PC-3 (cell line): Measurements from ENCODE around the gene ZFPL1. TPM values are rescaled to one million over a fixed set of nuclear protein-coding genes. Genes with fewer than 3 reads are reported as not detected.

Experiments
- ATAC-seq: fragments of 200-7000 bp; cut with Tn5 transposase; 2 replicates; pipeline ENCODE4 v1.9.1; 2020; ENCODE audit warnings: mild to moderate bottlenecking, moderate library complexity
- BruUV-seq: library from RNA; stranded (reverse); fragments of 400-500 nt; replicated peaks from 2 replicates; lab custom pipeline; 2021; lab: Mats Ljungman, UMichigan
- CTCF ChIA-PET: fragments of 300-600 bp; sonication (Branson Sonifier 250); formaldehyde crosslinking; loops from one replicate; lab custom pipeline; 2022; ENCODE audit warnings: antibody characterized with exemption; lab: Charles Lee
- POLR2A ChIA-PET: fragments of 300-600 bp; sonication (Branson Sonifier 250); formaldehyde crosslinking; loops from one replicate; lab custom pipeline; 2022; ENCODE audit warnings: antibody characterized with exemption; ENCODE audit not compliant: unreplicated experiment; lab: Charles Lee
- DNase-seq: peaks from one replicate; pipeline ENCODE4 v3.0.0-alpha.2; 2015
- H2AFZ ChIP-seq: fragments of 300-600 bp; sonication (generic); 2 replicates; pipeline ENCODE4 v1.6.0; 2016; ENCODE audit warnings: antibody characterized with exemption, low read length
- H3F3A ChIP-seq: fragments of 300-600 bp; sonication (generic); one replicate; pipeline ENCODE4 v1.6.0; 2017; ENCODE audit warnings: antibody characterized with exemption, low read length, control low read depth, mild to moderate bottlenecking; ENCODE audit not compliant: unreplicated experiment
- H3K27ac ChIP-seq: fragments of 300-600 bp; sonication (generic); 2 replicates; pipeline ENCODE4 v1.5.1; 2016; ENCODE audit warnings: mild to moderate bottlenecking, low read length
- H3K27me3 ChIP-seq: fragments of 300-600 bp; sonication (generic); 2 replicates; pipeline ENCODE4 v1.6.1; 2016; ENCODE audit warnings: low read length, mixed read lengths
- H3K36me3 ChIP-seq: fragments of 300-600 bp; sonication (generic); 2 replicates; pipeline ENCODE4 v1.6.1; 2016; ENCODE audit warnings: low read depth, mixed run types, low read length, mixed read lengths
- H3K4me1 ChIP-seq: fragments of 300-600 bp; sonication (generic); 2 replicates; pipeline ENCODE4 v1.5.1; 2016; ENCODE audit warnings: low read length; ENCODE audit not compliant: insufficient read depth
- H3K4me2 ChIP-seq: fragments of 300-600 bp; sonication (generic); 2 replicates; pipeline ENCODE4 v1.6.0; 2016; ENCODE audit warnings: low read length
- H3K4me3 ChIP-seq: fragments of 300-600 bp; sonication (generic); 2 replicates; pipeline ENCODE4 v1.5.1; 2016; ENCODE audit warnings: mild to moderate bottlenecking, low read length, mixed read lengths
- H3K79me2 ChIP-seq: fragments of 300-600 bp; sonication (generic); 2 replicates; pipeline ENCODE4 v1.6.1; 2017; ENCODE audit warnings: low read length, mixed read lengths
- H3K9ac ChIP-seq: fragments of 300-600 bp; sonication (generic); 2 replicates; pipeline ENCODE4 v1.6.0; 2016; ENCODE audit warnings: mild to moderate bottlenecking, low read length
- H3K9me2 ChIP-seq: fragments of 300-600 bp; sonication (generic); replicated peaks from 2 replicates; pipeline ENCODE4 v1.6.1; 2016; ENCODE audit warnings: mixed run types, low read length, mixed read lengths
- H3K9me3 ChIP-seq: fragments of 300-600 bp; sonication (generic); 2 replicates; pipeline ENCODE4 v1.6.1; 2016; ENCODE audit warnings: low read length, mixed read lengths
- H4K20me1 ChIP-seq: fragments of 300-600 bp; sonication (generic); 2 replicates; pipeline ENCODE4 v1.6.1; 2016; ENCODE audit warnings: low read length, mixed read lengths
- EZH2 ChIP-seq: fragments of 300-600 bp; sonication (generic); IDR thresholded peaks from one replicate; pipeline ENCODE4 v1.6.1; 2017; ENCODE audit warnings: antibody characterized with exemption, mild to moderate bottlenecking, low read length; ENCODE audit not compliant: unreplicated experiment
- EZH2phosphoT487 ChIP-seq: fragments of 300-600 bp; sonication (generic); IDR thresholded peaks from 2 replicates; pipeline ENCODE4 v1.6.1; 2018; ENCODE audit warnings: mild to moderate bottlenecking, antibody characterized with exemption, low read length, borderline replicate concordance
- intact Hi-C: fragments of 100-400 bp; cut with micrococcal nuclease; formaldehyde crosslinking; loops from 2 replicates; pipeline ENCODE4 v1.9.0; 2023
- total RNA-seq: library from RNA; depleted of rRNA; stranded (reverse); fragments of >200 nt; gene quantifications from 2 replicates; pipeline ENCODE4 v1.2.3, GENCODE V29; 2014
- TF ChIP-seq, protein P1 (sequence below): fragments of 300-600 bp; sonication (generic); conservative IDR thresholded peaks from 2 replicates; pipeline ENCODE4 v1.5.1; 2017; ENCODE audit warnings: antibody characterized with exemption, low read depth, mild to moderate bottlenecking, low read length

Gene ZFPL1
- total RNA-seq, 1 experiment from 2014 or later, result 103 TPM

GRCh38 chr11:65129649-65130441 is 45.8 kb downstream of the ZFPL1 start:
- H3K9me2 ChIP-seq, result no peaks in the 10 kb centered on the region
- no peak overlapping the region for H3K27ac ChIP-seq
- no peaks in the 10 kb centered on the region for H3K9me3 ChIP-seq
- H2AFZ ChIP-seq, result no peak overlapping the region
- H3K9ac ChIP-seq, result no peak overlapping the region
- H3K4me1 ChIP-seq, result peaks cover 10% of the 10 kb centered on the region
- no peak for TF ChIP-seq EZH2phosphoT487
- TF ChIP-seq EZH2, result no peak
- TF ChIP-seq, protein P1, sequence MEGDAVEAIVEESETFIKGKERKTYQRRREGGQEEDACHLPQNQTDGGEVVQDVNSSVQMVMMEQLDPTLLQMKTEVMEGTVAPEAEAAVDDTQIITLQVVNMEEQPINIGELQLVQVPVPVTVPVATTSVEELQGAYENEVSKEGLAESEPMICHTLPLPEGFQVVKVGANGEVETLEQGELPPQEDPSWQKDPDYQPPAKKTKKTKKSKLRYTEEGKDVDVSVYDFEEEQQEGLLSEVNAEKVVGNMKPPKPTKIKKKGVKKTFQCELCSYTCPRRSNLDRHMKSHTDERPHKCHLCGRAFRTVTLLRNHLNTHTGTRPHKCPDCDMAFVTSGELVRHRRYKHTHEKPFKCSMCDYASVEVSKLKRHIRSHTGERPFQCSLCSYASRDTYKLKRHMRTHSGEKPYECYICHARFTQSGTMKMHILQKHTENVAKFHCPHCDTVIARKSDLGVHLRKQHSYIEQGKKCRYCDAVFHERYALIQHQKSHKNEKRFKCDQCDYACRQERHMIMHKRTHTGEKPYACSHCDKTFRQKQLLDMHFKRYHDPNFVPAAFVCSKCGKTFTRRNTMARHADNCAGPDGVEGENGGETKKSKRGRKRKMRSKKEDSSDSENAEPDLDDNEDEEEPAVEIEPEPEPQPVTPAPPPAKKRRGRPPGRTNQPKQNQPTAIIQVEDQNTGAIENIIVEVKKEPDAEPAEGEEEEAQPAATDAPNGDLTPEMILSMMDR, result peak; percentile 20; the same call in 1 of the 2 replicates
- H3F3A ChIP-seq, result no peaks in the 10 kb centered on the region
- no peak overlapping the region for H3K4me3 ChIP-seq
- POLR2A ChIA-PET, result no interaction called here
- no peaks in the 10 kb centered on the region; the same call in 1 of the 2 replicates for H4K20me1 ChIP-seq
- DNase-seq (no peak), ATAC-seq (no peak)
- no peak overlapping the region for H3K4me2 ChIP-seq
- H3K36me3 ChIP-seq, result peaks cover 53% of the 10 kb centered on the region; the same call in 1 of the 2 replicates
- CTCF ChIA-PET, result interaction anchor here (0.5 to 0.7 kb wide), 2 partner anchors 17 to 96 kb away, joined by 3 to 5 read pairs; no protein-coding TSS in a partner anchor
- H3K79me2 ChIP-seq, result peaks cover 39% of the 10 kb centered on the region
- BruUV-seq, result no TSS peak
- intact Hi-C loops, result no loop called here
- H3K27me3 ChIP-seq, result no peaks in the 10 kb centered on the region

DNA sequence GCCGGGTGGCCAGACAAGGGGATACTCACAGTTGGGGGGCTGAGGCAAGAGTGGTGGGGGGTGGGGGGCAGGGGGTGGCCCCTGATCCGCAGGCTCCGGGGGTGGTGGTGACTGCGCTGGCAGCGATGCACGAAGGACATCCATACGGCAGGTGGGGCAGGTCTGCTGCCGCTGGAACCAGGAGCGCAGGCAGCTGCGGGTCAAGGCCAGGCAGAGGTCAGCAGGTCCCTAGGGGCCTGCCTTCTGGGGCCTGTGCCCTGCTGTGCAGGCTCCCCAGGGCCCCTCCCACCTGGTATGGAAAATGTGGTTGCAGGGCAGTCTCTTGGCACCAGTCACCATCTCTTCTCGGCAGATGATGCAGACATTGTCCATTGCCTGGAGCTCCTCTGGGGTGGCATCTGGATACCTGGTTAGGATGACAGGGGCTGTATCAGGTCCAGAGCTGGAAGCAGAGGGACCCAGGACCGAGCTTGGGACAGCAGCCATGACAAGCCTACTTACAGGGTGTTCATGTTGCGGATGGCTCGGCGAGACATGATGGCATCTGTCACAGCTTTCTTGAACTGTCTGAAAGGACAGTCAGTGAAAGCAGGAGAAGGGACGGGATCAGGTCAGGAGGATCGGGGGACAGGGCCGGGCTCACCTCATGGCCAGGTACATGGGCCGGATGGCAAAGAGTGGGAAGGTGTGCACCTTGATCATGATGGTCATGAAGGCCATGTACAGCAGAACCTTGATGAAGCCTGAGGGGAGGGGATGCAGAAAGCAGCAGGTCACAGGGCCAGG is 46.8 kb downstream of the ZFPL1 start:
- Histone ChIP-seq H2AFZ (no peak overlapping the region), H3K36me3 (peaks cover 46% of the 10 kb centered on the region; the same call in 1 of the 2 replicates), H3K4me2 (no peak overlapping the region), H3K27ac (no peak overlapping the region), H3K9me3 (no peaks in the 10 kb centered on the region), H4K20me1 (no peaks in the 10 kb centered on the region; the same call in 1 of the 2 replicates), H3K9me2 (no peaks in the 10 kb centered on the region), H3K9ac (no peak overlapping the region), H3K4me3 (no peak overlapping the region), H3K27me3 (no peaks in the 10 kb centered on the region), H3F3A (no peaks in the 10 kb centered on the region), H3K79me2 (peaks cover 35% of the 10 kb centered on the region), H3K4me1 (peaks cover 16% of the 10 kb centered on the region)
- intact Hi-C loops, result no loop called here
- ATAC-seq, result no peak
- ChIA-PET POLR2A (no interaction called here), CTCF (interaction anchor here (0.5 to 0.7 kb wide), 2 partner anchors 18 to 95 kb away, joined by 3 to 5 read pairs; no protein-coding TSS in a partner anchor)
- no TSS peak for BruUV-seq
- TF ChIP-seq, protein P1, result no peak
- TF ChIP-seq EZH2, result no peak
- no peak for TF ChIP-seq EZH2phosphoT487
- DNase-seq, result no peak
